Activated naive CD4-positive, alpha-beta T cell treated with anti-CD3 and anti-CD28 coated beads, Interleukin-2, amount 10 ng/mL, durations not matched to agents 7 days and 5 days (primary cell): ENCODE measurements around the gene UST.
"Not testable (repeated sequence)": the region's sequence is repeated elsewhere in the genome, so short reads cannot be mapped to it uniquely, and the experiment has no call there.

ENCODE experiments used
- CTCF ChIA-PET: fragments of 350-600 bp; sonication (Branson Sonifier 250); formaldehyde crosslinking; loops from one replicate; lab custom pipeline; 2021; ENCODE audit warnings: antibody characterized with exemption; lab: Charles Lee
- DNase-seq: peaks from one replicate; pipeline ENCODE4 v3.0.0-alpha.2; 2020
- H3K27ac Mint-ChIP-seq: one replicate; pipeline ENCODE4 v1.8.0; 2021; ENCODE audit warnings: mild to moderate bottlenecking, moderate library complexity, mixed read lengths
- H3K27me3 Mint-ChIP-seq: one replicate; pipeline ENCODE4 v1.8.0; 2021; ENCODE audit warnings: mild to moderate bottlenecking, mixed read lengths
- H3K36me3 Mint-ChIP-seq: one replicate; pipeline ENCODE4 v1.8.0; 2021; ENCODE audit warnings: mixed read lengths
- H3K4me1 Mint-ChIP-seq: one replicate; pipeline ENCODE4 v1.8.0; 2021; ENCODE audit warnings: mixed read lengths
- H3K4me3 Mint-ChIP-seq: one replicate; pipeline ENCODE4 v1.8.0; 2021; ENCODE audit warnings: mild to moderate bottlenecking, moderate library complexity, mixed read lengths
- H3K9me3 Mint-ChIP-seq: one replicate; pipeline ENCODE4 v1.8.0; 2021; ENCODE audit warnings: mixed read lengths

UST gene

DNA sequence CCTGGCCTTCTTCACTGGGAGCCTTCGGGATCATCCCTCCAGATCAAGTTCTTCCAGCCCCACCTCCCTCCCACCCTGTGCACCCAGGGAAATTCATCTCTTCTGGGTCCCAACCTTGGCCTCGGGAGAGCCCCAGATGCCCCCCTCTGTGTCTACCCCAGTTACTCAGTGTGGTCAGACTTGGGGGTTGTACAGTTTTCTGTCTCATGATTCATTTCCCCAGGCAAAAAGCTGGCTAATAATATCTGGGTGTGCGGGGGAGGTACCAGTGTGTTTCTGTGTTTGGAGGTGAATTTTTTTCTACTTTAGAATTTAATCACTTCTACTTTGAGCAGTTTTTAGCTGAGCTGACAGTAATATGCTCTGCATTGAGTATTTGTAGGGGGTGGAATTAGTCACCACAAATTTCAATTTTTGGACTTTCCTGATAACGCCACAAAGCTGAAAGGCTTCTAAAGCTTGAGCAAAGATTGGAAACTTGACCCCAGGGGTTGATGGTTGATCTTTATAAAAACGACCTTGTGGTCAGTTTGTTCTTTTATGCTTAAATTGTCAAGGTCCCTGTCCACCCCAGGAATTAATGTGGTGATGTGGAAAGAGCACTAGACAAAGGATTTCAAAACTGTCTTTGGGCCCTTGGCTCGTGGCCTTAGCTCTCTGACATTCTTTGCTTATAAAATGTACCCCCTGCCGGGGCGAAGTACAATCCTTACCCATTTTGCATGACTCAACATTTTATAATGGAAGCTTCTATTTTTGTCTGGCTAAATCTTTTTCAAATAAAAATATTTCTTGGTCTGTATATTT lies 286.0 kb downstream of the UST start:
- Mint-ChIP-seq H3K4me1 (peaks cover 70% of the 10 kb centered on the region), H3K36me3 (peaks cover 3% of the 10 kb centered on the region), H3K4me3 (peak overlapping the region; percentile 51), H3K27ac (peak overlapping the region; percentile 87), H3K9me3 (no peaks in the 10 kb centered on the region), H3K27me3 (no peaks in the 10 kb centered on the region)
- DNase-seq: peak; percentile 35
- CTCF ChIA-PET: interaction anchor here (0.7 to 11.1 kb wide), 6 partner anchors 12 to 399 kb away, joined by 3 to 213 read pairs (median 8); no protein-coding TSS in a partner anchor

DNA sequence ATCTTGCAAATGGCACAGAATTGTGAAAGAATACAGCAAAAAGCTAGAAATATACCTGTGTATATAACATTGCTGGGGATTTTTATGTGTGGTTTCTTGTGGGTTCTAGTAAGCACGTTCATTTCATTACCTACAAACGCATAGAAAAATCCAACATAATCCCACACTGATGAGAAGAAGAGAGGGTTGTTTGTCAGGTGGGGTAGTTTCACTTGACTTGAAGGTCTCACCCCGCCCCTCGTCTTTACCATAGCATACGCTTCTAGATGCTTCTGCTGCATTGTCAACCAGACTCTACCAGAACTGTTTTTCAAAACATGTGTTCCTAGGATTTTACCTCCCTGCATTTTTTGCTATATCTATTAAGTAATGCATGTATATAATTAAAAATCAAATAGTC lies 286.6 kb downstream of the UST start:
- H3K27ac Mint-ChIP-seq: peak overlapping the region; percentile 87
- no peaks in the 10 kb centered on the region for H3K27me3 Mint-ChIP-seq
- CTCF ChIA-PET: interaction anchor here (1.9 to 11.1 kb wide), 3 partner anchors 12 to 399 kb away, joined by 8 to 213 read pairs (median 21); no protein-coding TSS in a partner anchor
- DNase-seq: no peak
- H3K4me1 Mint-ChIP-seq: peaks cover 72% of the 10 kb centered on the region
- H3K36me3 Mint-ChIP-seq: peaks cover 3% of the 10 kb centered on the region
- H3K4me3 Mint-ChIP-seq: no peak overlapping the region
- H3K9me3 Mint-ChIP-seq: no peaks in the 10 kb centered on the region

DNA sequence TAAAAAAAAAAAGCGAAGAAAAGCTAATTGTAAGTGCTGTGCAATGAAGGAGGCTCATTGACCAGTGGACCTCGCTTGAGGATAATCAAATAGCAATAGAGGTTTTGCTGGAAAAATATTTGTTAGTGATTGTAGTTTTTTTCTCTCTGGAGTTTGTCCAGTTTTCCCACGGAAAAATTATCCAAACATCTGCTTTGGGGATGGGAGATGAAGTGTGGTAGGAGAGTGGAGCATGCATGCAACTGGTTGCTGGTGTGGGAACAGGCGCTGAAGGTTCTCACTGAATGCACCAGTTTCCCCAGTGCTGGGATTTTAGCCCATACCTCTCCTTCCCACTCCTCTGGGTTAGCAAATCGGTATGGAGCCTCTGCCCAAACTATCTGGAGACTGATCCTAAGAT lies 288.9 kb downstream of the UST start:
- no peak overlapping the region for H3K27ac Mint-ChIP-seq
- no peaks in the 10 kb centered on the region for H3K9me3 Mint-ChIP-seq
- CTCF ChIA-PET: interaction anchor here (0.6 to 1.4 kb wide), 2 partner anchors 10 to 195 kb away, joined by 3 to 4 read pairs; no protein-coding TSS in a partner anchor
- H3K36me3 Mint-ChIP-seq: peaks cover 3% of the 10 kb centered on the region
- peaks cover 68% of the 10 kb centered on the region for H3K4me1 Mint-ChIP-seq
- DNase-seq: no peak
- H3K27me3 Mint-ChIP-seq: no peaks in the 10 kb centered on the region
- no peak overlapping the region for H3K4me3 Mint-ChIP-seq

DNA sequence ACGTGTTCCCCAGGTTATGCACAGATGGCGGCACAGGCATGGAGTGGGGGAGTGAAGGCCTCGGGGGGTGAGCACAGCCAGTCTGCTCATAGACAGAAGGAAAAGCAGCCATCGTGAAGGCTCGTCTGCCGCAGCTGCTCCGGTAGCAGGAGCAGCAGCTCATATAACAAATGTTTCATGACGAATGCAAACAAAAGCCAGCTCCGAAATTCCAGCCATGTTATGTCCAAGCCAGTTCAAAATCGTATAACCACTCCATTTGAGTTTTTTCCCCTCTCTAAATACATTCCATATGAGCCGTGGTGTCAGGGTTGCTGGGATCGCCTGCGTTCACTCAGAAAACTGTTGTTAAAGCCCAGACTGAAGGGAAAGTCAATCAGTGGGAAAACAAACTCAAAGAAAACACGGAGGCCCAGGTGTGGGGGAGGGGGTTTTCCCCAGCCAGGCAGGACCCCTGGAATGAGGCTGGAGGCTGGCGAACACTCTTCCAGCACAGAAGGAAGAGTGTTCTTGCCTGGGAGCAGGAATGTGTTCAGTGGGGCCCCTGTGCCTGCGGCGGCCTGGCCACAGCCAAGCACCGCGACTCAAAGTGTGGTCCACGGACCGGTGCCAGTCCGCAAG lies 290.3 kb downstream of the UST start:
- no peak for DNase-seq
- no peak overlapping the region for H3K4me3 Mint-ChIP-seq
- peaks cover 57% of the 10 kb centered on the region for H3K4me1 Mint-ChIP-seq
- H3K27ac Mint-ChIP-seq: no peak overlapping the region
- no peaks in the 10 kb centered on the region for H3K9me3 Mint-ChIP-seq
- H3K36me3 Mint-ChIP-seq: peaks cover 3% of the 10 kb centered on the region
- CTCF ChIA-PET: no interaction called here
- no peaks in the 10 kb centered on the region for H3K27me3 Mint-ChIP-seq

DNA sequence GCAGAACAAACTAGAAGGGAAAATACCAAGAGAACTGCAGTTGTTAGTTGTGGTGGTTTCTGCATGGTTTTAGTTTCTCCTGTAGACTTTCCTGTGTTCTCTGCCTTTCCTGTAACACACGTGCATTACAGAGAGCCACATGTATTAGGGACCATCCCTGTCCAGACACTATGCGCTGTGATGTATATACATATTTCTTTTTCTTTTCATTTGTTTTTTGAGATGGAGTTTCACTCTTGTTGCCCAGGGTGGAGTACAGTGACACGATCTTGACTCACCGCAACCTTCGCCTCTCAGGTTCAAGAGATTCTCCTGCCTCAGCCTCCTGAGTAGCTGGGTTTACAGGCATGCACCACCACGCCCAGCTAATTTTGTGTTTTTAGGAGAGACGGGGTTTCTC lies 292.2 kb downstream of the UST start:
- H3K27me3 Mint-ChIP-seq, H3K4me3 Mint-ChIP-seq, H3K36me3 Mint-ChIP-seq, DNase-seq, H3K27ac Mint-ChIP-seq, H3K9me3 Mint-ChIP-seq: not testable (repeated sequence)
- peaks cover 40% of the 10 kb centered on the region for H3K4me1 Mint-ChIP-seq
- CTCF ChIA-PET: interaction anchor here (1.0 kb wide), 2 partner anchors 42 to 478 kb away, joined by 3 read pairs; no protein-coding TSS in a partner anchor

DNA sequence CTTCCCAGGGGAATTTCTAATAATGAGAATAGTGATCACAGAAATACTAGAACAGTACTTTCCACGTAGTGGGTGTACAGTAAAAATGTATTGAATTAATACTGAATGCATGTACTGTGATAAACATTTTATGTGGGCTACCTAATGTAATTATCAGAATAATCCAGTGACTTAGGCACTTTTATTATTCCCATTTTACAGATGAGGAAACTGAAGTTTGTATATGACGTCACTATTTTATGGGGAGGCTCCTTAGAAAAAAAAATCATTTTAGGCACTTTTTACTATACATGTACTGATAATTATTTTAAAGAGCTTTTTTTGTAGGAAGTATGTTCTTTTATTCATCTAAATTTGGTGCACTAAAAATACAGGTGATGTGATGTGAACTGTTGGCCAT lies 295.1 kb downstream of the UST start:
- CTCF ChIA-PET: interaction anchor here (1.3 kb wide), 1 partner anchor 40 kb away, joined by 3 read pairs; no protein-coding TSS in a partner anchor
- H3K27me3 Mint-ChIP-seq: no peaks in the 10 kb centered on the region
- DNase-seq: no peak
- H3K27ac Mint-ChIP-seq: no peak overlapping the region
- peaks cover 53% of the 10 kb centered on the region for H3K4me1 Mint-ChIP-seq
- H3K36me3 Mint-ChIP-seq: peaks cover 5% of the 10 kb centered on the region
- no peak overlapping the region for H3K4me3 Mint-ChIP-seq
- no peaks in the 10 kb centered on the region for H3K9me3 Mint-ChIP-seq

DNA sequence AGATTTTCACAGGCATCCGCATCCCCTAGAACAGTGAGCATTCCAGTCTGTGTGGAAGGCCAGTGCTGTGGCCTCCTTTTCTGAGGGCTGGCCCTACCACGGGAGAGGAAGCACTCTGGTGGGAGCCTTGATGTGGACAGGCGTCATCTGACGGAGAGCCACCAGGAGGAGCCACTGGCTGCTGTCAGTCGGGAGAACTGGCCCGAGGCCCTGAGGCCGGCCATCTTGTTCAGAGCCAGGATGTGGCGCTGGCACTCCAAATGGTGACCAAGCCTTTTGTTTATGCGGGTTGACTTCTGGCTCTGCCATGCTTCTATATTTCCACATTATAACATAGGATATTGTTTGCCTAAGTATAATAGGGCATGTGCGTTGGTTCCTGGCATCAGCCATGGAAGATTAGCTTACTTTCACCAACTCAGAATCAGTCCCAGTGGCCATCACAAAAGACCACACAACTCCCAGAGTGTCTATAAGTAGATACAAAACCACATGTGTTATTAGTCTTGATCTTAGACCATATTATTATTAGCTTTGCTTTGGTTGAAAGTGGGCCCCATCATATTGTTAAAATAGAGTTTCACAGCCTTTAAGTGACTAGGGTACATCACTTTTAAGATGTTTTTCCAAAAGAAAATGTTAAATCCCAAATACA lies 296.8 kb downstream of the UST start:
- CTCF ChIA-PET: interaction anchor here (0.7 to 5.8 kb wide), 9 partner anchors 11 to 389 kb away, joined by 3 to 31 read pairs (median 11); no protein-coding TSS in a partner anchor
- H3K27me3 Mint-ChIP-seq: no peaks in the 10 kb centered on the region
- H3K9me3 Mint-ChIP-seq: no peaks in the 10 kb centered on the region
- no peak overlapping the region for H3K4me3 Mint-ChIP-seq
- peak; percentile 35 for DNase-seq
- peaks cover 5% of the 10 kb centered on the region for H3K36me3 Mint-ChIP-seq
- no peak overlapping the region for H3K27ac Mint-ChIP-seq
- H3K4me1 Mint-ChIP-seq: peaks cover 54% of the 10 kb centered on the region

DNA sequence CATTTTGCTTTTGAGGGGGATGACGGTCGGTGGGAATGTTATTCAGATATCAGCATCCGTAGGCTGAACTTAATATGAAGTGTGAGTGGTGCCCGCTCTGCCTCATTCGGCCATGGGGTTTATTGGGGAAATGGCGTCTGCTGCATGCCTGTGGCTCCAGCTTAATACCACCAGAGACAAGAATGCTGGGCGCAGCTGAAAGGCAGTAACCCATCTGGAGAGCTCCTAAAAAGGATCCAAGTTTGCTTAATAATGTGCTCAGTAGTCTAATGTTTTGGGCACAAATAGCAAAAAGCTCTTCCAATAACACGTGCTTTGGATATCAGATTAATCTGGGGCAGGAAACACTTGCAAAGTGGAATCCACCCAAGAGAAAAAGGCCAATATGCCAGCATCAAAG lies 297.7 kb downstream of the UST start:
- peak overlapping the region; percentile 12 for H3K27ac Mint-ChIP-seq

DNA sequence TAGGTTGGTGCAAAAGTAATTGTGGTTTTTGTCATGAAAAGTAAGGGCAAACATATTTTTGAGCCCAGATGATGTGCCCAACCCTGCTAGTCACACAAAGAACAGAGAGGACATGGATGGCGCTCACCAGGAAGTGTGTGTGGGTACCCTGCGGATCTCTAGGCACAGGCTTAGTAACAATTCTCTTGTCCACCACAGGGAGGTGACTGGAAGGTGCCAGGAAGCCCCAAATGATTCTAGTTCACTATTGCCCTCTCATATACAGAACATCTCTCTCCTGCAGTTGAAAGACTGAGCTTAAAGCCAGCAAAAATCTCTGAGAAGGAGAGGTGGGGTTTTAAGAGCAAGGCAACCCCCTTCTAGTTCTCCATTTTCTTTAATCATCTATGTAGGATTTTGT lies 298.6 kb downstream of the UST start:
- peaks cover 43% of the 10 kb centered on the region for H3K4me1 Mint-ChIP-seq
- H3K4me3 Mint-ChIP-seq: no peak overlapping the region
- CTCF ChIA-PET: interaction anchor here (0.6 to 5.8 kb wide), 13 partner anchors 9 to 474 kb away, joined by 3 to 31 read pairs (median 5); no protein-coding TSS in a partner anchor
- no peak for DNase-seq
- H3K36me3 Mint-ChIP-seq: peaks cover 5% of the 10 kb centered on the region
- peak overlapping the region; percentile 39 for H3K27ac Mint-ChIP-seq
- no peaks in the 10 kb centered on the region for H3K27me3 Mint-ChIP-seq
- H3K9me3 Mint-ChIP-seq: no peaks in the 10 kb centered on the region

More for the DNA sequence above, 297.7 kb downstream of the UST start:
- H3K36me3 Mint-ChIP-seq: peaks cover 5% of the 10 kb centered on the region
- peaks cover 46% of the 10 kb centered on the region for H3K4me1 Mint-ChIP-seq
- H3K27me3 Mint-ChIP-seq: no peaks in the 10 kb centered on the region
- no peaks in the 10 kb centered on the region for H3K9me3 Mint-ChIP-seq
- no peak overlapping the region for H3K4me3 Mint-ChIP-seq
- CTCF ChIA-PET: interaction anchor here (1.1 to 5.8 kb wide), 8 partner anchors 10 to 474 kb away, joined by 3 to 31 read pairs (median 16); no protein-coding TSS in a partner anchor
- DNase-seq: no peak

DNA sequence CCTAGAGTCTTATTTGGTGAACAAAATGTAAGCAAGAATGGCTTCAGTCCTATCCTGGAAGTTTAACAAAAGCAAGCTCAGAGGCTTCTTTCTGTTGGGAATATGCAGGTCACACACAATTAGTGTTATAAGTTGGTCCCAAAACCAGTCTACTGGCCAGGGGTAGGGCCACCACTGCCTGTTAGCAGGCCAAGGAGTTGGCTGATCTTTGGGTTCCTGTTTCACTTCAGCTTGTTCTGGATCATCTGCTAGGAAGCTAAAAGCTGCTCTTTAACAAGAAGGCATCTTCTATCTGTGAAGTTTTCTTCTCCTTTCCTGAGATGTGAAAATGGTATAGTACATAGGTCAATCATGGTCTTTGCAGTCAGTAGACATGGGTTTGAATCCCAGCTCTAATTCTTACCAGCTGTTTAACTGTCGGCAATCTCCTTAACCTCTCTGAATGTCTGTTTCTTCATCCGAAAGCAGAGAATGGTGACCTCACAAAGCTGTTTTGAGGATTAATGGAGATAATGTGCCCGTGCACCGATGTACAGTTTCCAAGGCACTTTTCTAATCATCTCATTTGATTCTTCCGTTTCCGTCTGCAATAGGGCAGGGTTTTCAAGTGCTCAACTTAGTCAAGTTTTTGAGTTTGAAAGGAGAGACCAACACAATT lies 299.5 kb downstream of the UST start:
- no peaks in the 10 kb centered on the region for H3K27me3 Mint-ChIP-seq
- peaks cover 5% of the 10 kb centered on the region for H3K36me3 Mint-ChIP-seq
- H3K4me3 Mint-ChIP-seq: peak overlapping the region; percentile 2
- no peak for DNase-seq
- H3K9me3 Mint-ChIP-seq: no peaks in the 10 kb centered on the region
- peaks cover 43% of the 10 kb centered on the region for H3K4me1 Mint-ChIP-seq
- H3K27ac Mint-ChIP-seq: peak overlapping the region; percentile 46
- CTCF ChIA-PET: interaction anchor here (0.7 to 5.8 kb wide), 13 partner anchors 8 to 473 kb away, joined by 3 to 31 read pairs (median 5); no protein-coding TSS in a partner anchor

DNA sequence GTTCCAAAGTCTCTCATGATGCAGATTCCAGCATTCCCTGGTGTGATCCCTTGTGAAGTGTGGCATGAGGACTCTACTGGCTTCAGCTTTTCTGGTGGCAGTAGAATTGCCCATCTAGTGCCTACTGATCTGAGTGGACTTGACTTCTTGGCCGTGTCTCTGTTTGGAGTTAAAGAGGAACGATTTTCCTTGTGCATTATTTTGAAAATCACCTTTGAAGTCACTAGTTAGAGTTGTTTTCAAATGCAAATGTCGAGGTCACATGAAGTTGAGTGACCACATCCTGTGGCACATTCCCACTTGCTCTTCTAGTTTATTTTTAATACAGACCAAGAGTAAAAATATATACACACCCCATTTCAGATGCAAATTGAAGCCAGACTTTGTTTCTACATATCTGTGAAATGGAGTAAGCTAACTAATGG lies 300.0 kb downstream of the UST start:
- peak; percentile 52 for DNase-seq
- Mint-ChIP-seq H3K9me3 (no peaks in the 10 kb centered on the region), H3K36me3 (peaks cover 5% of the 10 kb centered on the region), H3K27me3 (no peaks in the 10 kb centered on the region), H3K27ac (peak overlapping the region; percentile 46), H3K4me1 (peaks cover 40% of the 10 kb centered on the region), H3K4me3 (peak overlapping the region; percentile 2)
- CTCF ChIA-PET: interaction anchor here (1.3 to 5.8 kb wide), 5 partner anchors 14 to 386 kb away, joined by 5 to 31 read pairs (median 25); no protein-coding TSS in a partner anchor

DNA sequence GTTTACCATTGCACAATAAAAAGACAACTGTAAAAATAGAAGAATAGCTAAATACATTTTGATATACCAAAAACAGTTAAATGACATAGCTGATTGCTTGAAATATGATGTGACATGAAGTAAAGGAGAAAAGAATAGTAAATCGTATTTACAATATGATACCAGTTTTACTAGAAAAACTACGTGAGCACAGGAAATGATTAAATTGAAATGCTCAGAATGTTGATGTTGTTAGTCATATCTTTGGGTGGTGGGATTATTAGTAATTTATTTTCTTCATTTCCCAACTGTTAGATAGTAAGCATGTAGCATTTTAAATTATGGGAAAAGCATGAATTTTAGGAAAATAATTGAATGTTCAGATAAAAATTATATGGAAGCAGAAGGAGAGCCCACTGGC lies 302.4 kb downstream of the UST start:
- Mint-ChIP-seq H3K36me3 (peaks cover 9% of the 10 kb centered on the region), H3K4me3 (no peak overlapping the region), H3K4me1 (peaks cover 49% of the 10 kb centered on the region), H3K27ac (no peak overlapping the region), H3K9me3 (no peaks in the 10 kb centered on the region), H3K27me3 (no peaks in the 10 kb centered on the region)
- no peak for DNase-seq
- CTCF ChIA-PET: interaction anchor here (0.7 to 1.2 kb wide), 2 partner anchors 11 to 382 kb away, joined by 3 to 5 read pairs; no protein-coding TSS in a partner anchor

DNA sequence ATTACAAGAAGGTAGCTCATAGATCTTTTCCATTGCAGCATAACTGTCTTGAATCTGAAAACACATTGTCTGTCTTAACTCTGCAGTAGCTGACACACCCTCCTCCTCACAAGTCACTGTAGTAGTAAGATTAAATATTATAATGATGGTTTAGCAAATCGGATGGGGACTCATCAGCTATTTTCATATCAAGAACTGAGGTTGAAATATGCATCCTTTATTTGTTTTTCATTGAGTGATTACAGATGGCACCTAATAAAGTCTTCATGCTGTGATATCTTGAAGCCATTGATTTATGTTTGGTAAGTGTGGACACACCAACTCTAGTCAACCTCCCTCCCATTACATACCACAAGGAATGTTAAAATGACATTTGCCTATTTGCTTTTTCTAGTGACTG lies 303.3 kb downstream of the UST start:
- no peak for DNase-seq
- H3K4me1 Mint-ChIP-seq: peaks cover 46% of the 10 kb centered on the region
- H3K9me3 Mint-ChIP-seq: no peaks in the 10 kb centered on the region
- no peaks in the 10 kb centered on the region for H3K27me3 Mint-ChIP-seq
- H3K4me3 Mint-ChIP-seq: no peak overlapping the region
- no peak overlapping the region for H3K27ac Mint-ChIP-seq
- CTCF ChIA-PET: interaction anchor here (1.2 kb wide), 1 partner anchor 10 kb away, joined by 5 read pairs; no protein-coding TSS in a partner anchor
- H3K36me3 Mint-ChIP-seq: peaks cover 9% of the 10 kb centered on the region
